ENCODE results near the gene CACNA1E.
A peak's percentile ranks its signal among the peaks of the same experiment; 100 is the strongest.

Gene CACNA1E

GRCh38 chr1:181483285-181484195 lies at the start of gene CACNA1E:
Gene CACNA1E, plus strand, starts transcription at chr1:181483517. Its CDS starts 228 bp downstream, at chr1:181483745.
- no peak for DNase-seq (ENCODE audit: low spot score)

GRCh38 chr1:181433931-181434330 lies 49.4 kb upstream of the CACNA1E start:
- DNase-seq (ENCODE audit: low spot score), result no peak

- no peak for DNase-seq (ENCODE audit: low spot score)
Observed at GRCh38 chr1:181438013-181438412, 45.3 kb upstream of the CACNA1E start.

- DNase-seq (ENCODE audit: low spot score), result no peak
Observed at GRCh38 chr1:181440510-181440909, 42.8 kb upstream of the CACNA1E start.

GRCh38 chr1:181442181-181442525 lies 41.2 kb upstream of the CACNA1E start:
- DNase-seq (ENCODE audit: low spot score), result no peak

GRCh38 chr1:181443231-181443853 lies 40.0 kb upstream of the CACNA1E start:
- DNase-seq (ENCODE audit: low spot score), result no peak

- DNase-seq (ENCODE audit: low spot score), result no peak
Observed at GRCh38 chr1:181445436-181445835, 37.9 kb upstream of the CACNA1E start.

GRCh38 chr1:181448461-181448860 lies 34.9 kb upstream of the CACNA1E start:
- DNase-seq (ENCODE audit: low spot score), result no peak

GRCh38 chr1:181451661-181452230 lies 31.6 kb upstream of the CACNA1E start:
- DNase-seq (ENCODE audit: low spot score), result no peak

GRCh38 chr1:181452746-181453145 lies 30.6 kb upstream of the CACNA1E start:
- no peak for DNase-seq (ENCODE audit: low spot score)

- no peak for DNase-seq (ENCODE audit: low spot score)
Observed at GRCh38 chr1:181453541-181454201, 29.6 kb upstream of the CACNA1E start.

- DNase-seq (ENCODE audit: low spot score), result no peak
Observed at GRCh38 chr1:181456551-181456950, 26.8 kb upstream of the CACNA1E start.

GRCh38 chr1:181458419-181458818 lies 24.9 kb upstream of the CACNA1E start:
- DNase-seq (ENCODE audit: low spot score), result no peak

GRCh38 chr1:181459067-181459466 lies 24.2 kb upstream of the CACNA1E start:
- no peak for DNase-seq (ENCODE audit: low spot score)

- no peak for DNase-seq (ENCODE audit: low spot score)
Observed at GRCh38 chr1:181469829-181470228, 13.5 kb upstream of the CACNA1E start.

- DNase-seq (ENCODE audit: low spot score), result no peak
Observed at GRCh38 chr1:181475580-181475979, 7.7 kb upstream of the CACNA1E start.

- DNase-seq (ENCODE audit: low spot score), result no peak
Observed at GRCh38 chr1:181476581-181476980, 6.7 kb upstream of the CACNA1E start.

- DNase-seq (ENCODE audit: low spot score), result no peak
Observed at GRCh38 chr1:181478306-181478705, 5.0 kb upstream of the CACNA1E start.

GRCh38 chr1:181479137-181479745 lies 4.1 kb upstream of the CACNA1E start:
- peak; percentile 82 for DNase-seq (ENCODE audit: low spot score)

GRCh38 chr1:181482001-181482430 lies 1.3 kb upstream of the CACNA1E start:
- DNase-seq (ENCODE audit: low spot score), result peak; percentile 14

- peak; percentile 79 for DNase-seq (ENCODE audit: low spot score)
Observed at GRCh38 chr1:181482521-181483284, 614 bp upstream of the CACNA1E start.

All from iPS-NIHi11 (cell line).